Right lobe of liver (tissue), 4 donors: ENCODE measurements around the gene VPS26B.

Source experiments
- POLR2A ChIP-seq: fragments of 450-650 bp; IDR thresholded peaks from one replicate; pipeline ENCODE4 v1.6.1; 2017; ENCODE audit warnings: antibody characterized with exemption, mild to moderate bottlenecking
- TF ChIP-seq, protein P1 (sequence below), 4 donors: fragments of 200-600 bp in 3 of 4; fragments of 450-650 bp in 1 of 4; IDR thresholded peaks; one replicate each; pipeline versions ENCODE4 v1.5.1 to v1.8.0; 2016 to 2022; ENCODE audit warnings: antibody characterized with exemption in 4 of 4, mild to moderate bottlenecking in 2 of 4
- donor health status: DM: no; HTN: no; CAD: no.
- donor health status: DM: no; HTN: no; CAD: no.
- donor health status: DM: no; HTN: yes; CAD: no.

- TF ChIP-seq, protein P1, sequence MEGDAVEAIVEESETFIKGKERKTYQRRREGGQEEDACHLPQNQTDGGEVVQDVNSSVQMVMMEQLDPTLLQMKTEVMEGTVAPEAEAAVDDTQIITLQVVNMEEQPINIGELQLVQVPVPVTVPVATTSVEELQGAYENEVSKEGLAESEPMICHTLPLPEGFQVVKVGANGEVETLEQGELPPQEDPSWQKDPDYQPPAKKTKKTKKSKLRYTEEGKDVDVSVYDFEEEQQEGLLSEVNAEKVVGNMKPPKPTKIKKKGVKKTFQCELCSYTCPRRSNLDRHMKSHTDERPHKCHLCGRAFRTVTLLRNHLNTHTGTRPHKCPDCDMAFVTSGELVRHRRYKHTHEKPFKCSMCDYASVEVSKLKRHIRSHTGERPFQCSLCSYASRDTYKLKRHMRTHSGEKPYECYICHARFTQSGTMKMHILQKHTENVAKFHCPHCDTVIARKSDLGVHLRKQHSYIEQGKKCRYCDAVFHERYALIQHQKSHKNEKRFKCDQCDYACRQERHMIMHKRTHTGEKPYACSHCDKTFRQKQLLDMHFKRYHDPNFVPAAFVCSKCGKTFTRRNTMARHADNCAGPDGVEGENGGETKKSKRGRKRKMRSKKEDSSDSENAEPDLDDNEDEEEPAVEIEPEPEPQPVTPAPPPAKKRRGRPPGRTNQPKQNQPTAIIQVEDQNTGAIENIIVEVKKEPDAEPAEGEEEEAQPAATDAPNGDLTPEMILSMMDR (IDR thresholded peaks at IDR 0.05), result no peak
- no peak for TF ChIP-seq POLR2A
Measured at GRCh38 chr11:134242376-134242775, 17.9 kb downstream of the VPS26B start.
